ENCODE results near the gene HIVEP1. TPM values are rescaled to one million over a fixed set of nuclear protein-coding genes. Genes with fewer than 3 reads are reported as not detected.
A peak's percentile ranks its signal among the peaks of the same experiment; 100 is the strongest.

HIVEP1 gene
- total RNA-seq, 4 donors from 2014 or later, result 15.2 to 26.9 (median 17.6) TPM

- no peaks in the 10 kb centered on the region for H3K36me3 ChIP-seq
- peak; percentile 39 for ATAC-seq
- no peaks in the 10 kb centered on the region for H3K27me3 ChIP-seq
- peaks cover 0 to 20% (median 0%) of the 10 kb centered on the region in 3 donors for H3K4me1 ChIP-seq
- no peak overlapping the region for H3K4me3 ChIP-seq
- H3K27ac ChIP-seq, result no peak overlapping the region
- 59 to 85% methylated on average over 6 to 15 of the region's 15 CpGs for WGBS, 2 donors (ENCODE audit: low coverage in 1 of 2)
- H3K9me3 ChIP-seq, result no peaks in the 10 kb centered on the region
- TF ChIP-seq POLR2AphosphoS5 (IDR thresholded peaks at IDR 0.05) (no peak), CTCF (IDR thresholded peaks at IDR 0.05) (no peak), EP300 (IDR thresholded peaks at IDR 0.05) (no peak), POLR2A (IDR thresholded peaks at IDR 0.05) (no peak)
Measured at GRCh38 chr6:12060780-12061609, 48.9 kb downstream of the HIVEP1 start.

- no peak for ATAC-seq
- Histone ChIP-seq H3K27ac (no peak overlapping the region), H3K4me3 (no peak overlapping the region), H3K36me3 (no peaks in the 10 kb centered on the region), H3K27me3 (no peaks in the 10 kb centered on the region), H3K9me3 (no peaks in the 10 kb centered on the region), H3K4me1 (peaks cover 0 to 26% (median 0%) of the 10 kb centered on the region in 3 donors)
- 87 to 90% methylated on average over 5 of the region's 5 CpGs for WGBS, 2 donors (ENCODE audit: low coverage in 1 of 2)
- TF ChIP-seq POLR2AphosphoS5 (IDR thresholded peaks at IDR 0.05) (no peak), POLR2A (IDR thresholded peaks at IDR 0.05) (no peak), CTCF (IDR thresholded peaks at IDR 0.05) (no peak), EP300 (IDR thresholded peaks at IDR 0.05) (no peak)
Measured at GRCh38 chr6:12062605-12063004, 50.5 kb downstream of the HIVEP1 start.

GRCh38 chr6:12064131-12064530 lies 52.0 kb downstream of the HIVEP1 start:
- H3K9me3 ChIP-seq, result no peaks in the 10 kb centered on the region
- ATAC-seq, result no peak
- H3K27ac ChIP-seq, result no peak overlapping the region
- H3K36me3 ChIP-seq, result no peaks in the 10 kb centered on the region
- H3K4me1 ChIP-seq, result peaks cover 0 to 18% (median 0%) of the 10 kb centered on the region in 3 donors
- WGBS, 2 donors (ENCODE audit: low coverage in 1 of 2), result 71 to 76% methylated on average over 4 of the region's 4 CpGs
- TF ChIP-seq POLR2AphosphoS5 (IDR thresholded peaks at IDR 0.05) (no peak), EP300 (IDR thresholded peaks at IDR 0.05) (no peak), CTCF (IDR thresholded peaks at IDR 0.05) (no peak), POLR2A (IDR thresholded peaks at IDR 0.05) (no peak)
- no peak overlapping the region for H3K4me3 ChIP-seq
- no peaks in the 10 kb centered on the region for H3K27me3 ChIP-seq

GRCh38 chr6:12064538-12065071 lies 52.5 kb downstream of the HIVEP1 start:
- ATAC-seq, result no peak
- H3K27ac ChIP-seq, result no peak overlapping the region
- TF ChIP-seq POLR2AphosphoS5 (IDR thresholded peaks at IDR 0.05), result no peak
- H3K4me3 ChIP-seq, result no peak overlapping the region
- H3K27me3 ChIP-seq, result no peaks in the 10 kb centered on the region
- no peaks in the 10 kb centered on the region for H3K9me3 ChIP-seq
- H3K36me3 ChIP-seq, result no peaks in the 10 kb centered on the region
- H3K4me1 ChIP-seq, result peaks cover 0 to 15% (median 0%) of the 10 kb centered on the region in 3 donors
- WGBS, 2 donors (ENCODE audit: low coverage in 1 of 2), result 72 to 94% methylated on average over 2 to 3 of the region's 3 CpGs

GRCh38 chr6:12065321-12066140 lies 53.4 kb downstream of the HIVEP1 start:
- peaks cover 0 to 15% (median 0%) of the 10 kb centered on the region in 3 donors for H3K4me1 ChIP-seq
- ATAC-seq, result no peak
- no peaks in the 10 kb centered on the region for H3K36me3 ChIP-seq
- H3K9me3 ChIP-seq, result no peaks in the 10 kb centered on the region
- no peak overlapping the region for H3K4me3 ChIP-seq
- H3K27ac ChIP-seq, result no peak overlapping the region
- WGBS, 2 donors (ENCODE audit: low coverage in 1 of 2), result 70 to 84% methylated on average over 6 to 8 of the region's 8 CpGs
- TF ChIP-seq EP300 (IDR thresholded peaks at IDR 0.05) (no peak), CTCF (IDR thresholded peaks at IDR 0.05) (no peak)
- H3K27me3 ChIP-seq, result no peaks in the 10 kb centered on the region
